ENCODE results near the gene RASAL2.

GRCh38 chr1:178389441-178389840, 295.5 kb downstream of the RASAL2 start:
- TF ChIP-seq CTCF (IDR thresholded peaks at IDR 0.05) = no peak
- TF ChIP-seq ZFX (IDR thresholded peaks at IDR 0.05; ENCODE audit: borderline replicate concordance) = no peak

Data from 22Rv1 (cell line).